ENCODE data around the gene C15orf40.

Gene C15orf40

GRCh38 chr15:82995938-82996337, 15.5 kb downstream of the C15orf40 start:
- H3K4me3 ChIP-seq (ENCODE audit: control insufficient read depth, low read depth, low read length) = no peak overlapping the region
- DNase-seq (ENCODE audit: low read depth) = no peak

GRCh38 chr15:82995076-82995475, 16.4 kb downstream of the C15orf40 start:
- TF ChIP-seq CTCF (IDR thresholded peaks at IDR 0.05; ENCODE audit: control insufficient read depth, insufficient read depth, low read depth, low read length, missing control alignments) = no peak
- H3K4me3 ChIP-seq (ENCODE audit: control insufficient read depth, low read depth, low read length) = no peak overlapping the region
- DNase-seq (ENCODE audit: low read depth) = no peak

More at GRCh38 chr15:82995938-82996337, 15.5 kb downstream of the C15orf40 start:
- no peak for TF ChIP-seq CTCF (IDR thresholded peaks at IDR 0.05; ENCODE audit: control insufficient read depth, insufficient read depth, low read depth, low read length, missing control alignments)

- no peak for DNase-seq (ENCODE audit: low read depth)
- TF ChIP-seq CTCF (IDR thresholded peaks at IDR 0.05; ENCODE audit: control insufficient read depth, insufficient read depth, low read depth, low read length, missing control alignments) = no peak
- no peak overlapping the region for H3K4me3 ChIP-seq (ENCODE audit: control insufficient read depth, low read depth, low read length)
Observed at GRCh38 chr15:82993144-82993543, 18.3 kb downstream of the C15orf40 start.

- TF ChIP-seq CTCF (IDR thresholded peaks at IDR 0.05; ENCODE audit: control insufficient read depth, insufficient read depth, low read depth, low read length, missing control alignments) = no peak
- DNase-seq (ENCODE audit: low read depth) = no peak
- no peak overlapping the region for H3K4me3 ChIP-seq (ENCODE audit: control insufficient read depth, low read depth, low read length)
Observed at GRCh38 chr15:82992436-82992998, 18.9 kb downstream of the C15orf40 start.

- peak overlapping the region; percentile 95 for H3K4me3 ChIP-seq (ENCODE audit: control insufficient read depth, low read depth, low read length)
- DNase-seq (ENCODE audit: low read depth) = no peak
- no peak for TF ChIP-seq CTCF (IDR thresholded peaks at IDR 0.05; ENCODE audit: control insufficient read depth, insufficient read depth, low read depth, low read length, missing control alignments)
Observed at GRCh38 chr15:82986442-82986780, 25.0 kb downstream of the C15orf40 start.

- peak within 1 kb of the TSS; percentile 95 for H3K4me3 ChIP-seq (ENCODE audit: control insufficient read depth, low read depth, low read length)
- no peak for TF ChIP-seq CTCF (IDR thresholded peaks at IDR 0.05; ENCODE audit: control insufficient read depth, insufficient read depth, low read depth, low read length, missing control alignments)
- peak; percentile 84 for DNase-seq (ENCODE audit: low read depth)
Observed at GRCh38 chr15:82985688-82986441, 25.6 kb downstream of the C15orf40 start, which contains the start of gene RAMAC. RAMAC (plus strand) TSS chr15:82986210; CDS start chr15:82989019, 2,809 bp downstream.

All from AG09309 (cell line).